Neural cell (in vitro differentiated cells): ENCODE measurements around the gene MLPH. TPM values are rescaled to one million over a fixed set of nuclear protein-coding genes. Genes with fewer than 3 reads are reported as not detected.

ENCODE experiments used
- H2AFZ ChIP-seq: fragments of 200-600, 300-800 bp; sonication (generic), shearing (Covaris generic); 2 replicates; pipeline ENCODE4 v1.6.0; 2014; ENCODE audit warnings: low read depth, mild to moderate bottlenecking, antibody characterized with exemption, low read length, moderate library complexity
- H3F3A ChIP-seq: fragments of 200-600 bp; shearing (Covaris generic); 2 replicates; pipeline ENCODE4 v1.6.1; 2016; ENCODE audit warnings: mild to moderate bottlenecking, moderate library complexity, mixed read lengths, antibody characterized with exemption, low read length; ENCODE audit not compliant: insufficient read depth, poor library complexity, severe bottlenecking
- H3K27ac ChIP-seq: fragments of 200-600, 300-800 bp; sonication (generic), shearing (Covaris generic); 2 replicates; pipeline ENCODE4 v1.5.1; 2014; ENCODE audit warnings: mild to moderate bottlenecking, low read length, moderate library complexity
- H3K27me3 ChIP-seq: fragments of 300-800, 200-600 bp; sonication (generic), shearing (Covaris generic); 2 replicates; pipeline ENCODE4 v1.6.0; 2014; ENCODE audit warnings: mild to moderate bottlenecking, low read depth, low read length, moderate library complexity; ENCODE audit not compliant: insufficient read depth
- H3K36me3 ChIP-seq: fragments of 300-800, 200-600 bp; sonication (generic), shearing (Covaris generic); 2 replicates; pipeline ENCODE4 v1.5.1; 2014; ENCODE audit warnings: mild to moderate bottlenecking, antibody characterized with exemption, low read length, moderate library complexity; ENCODE audit not compliant: insufficient read depth
- H3K4me2 ChIP-seq: fragments of 300-800, 200-600 bp; sonication (generic), shearing (Covaris generic); 2 replicates; pipeline ENCODE4 v1.6.0; 2014; ENCODE audit warnings: mild to moderate bottlenecking, low read length
- H3K4me3 ChIP-seq: fragments of 300-800, 200-600 bp; sonication (generic), shearing (Covaris generic); 2 replicates; pipeline ENCODE4 v1.5.1; 2014; ENCODE audit warnings: mild to moderate bottlenecking, low read length, moderate library complexity
- H3K79me2 ChIP-seq: fragments of 200-600 bp; shearing (Covaris generic); replicated peaks from 2 replicates; pipeline ENCODE4 v1.6.0; 2014; ENCODE audit warnings: mild to moderate bottlenecking, low read length, moderate library complexity; ENCODE audit not compliant: insufficient read depth
- H3K9ac ChIP-seq: fragments of 300-800, 200-600 bp; sonication (generic), shearing (Covaris generic); 2 replicates; pipeline ENCODE4 v1.6.1; 2016; ENCODE audit warnings: mild to moderate bottlenecking, low read length, mixed read lengths
- H3K9me2 ChIP-seq: fragments of 200-600 bp; shearing (Covaris generic); 2 replicates; pipeline ENCODE4 v1.6.1; 2016; ENCODE audit warnings: mild to moderate bottlenecking, low read length, mixed read lengths; ENCODE audit not compliant: insufficient read depth
- H3K9me3 ChIP-seq: fragments of 200-600, 300-800 bp; sonication (generic), shearing (Covaris generic); 2 replicates; pipeline ENCODE4 v1.6.1; 2016; ENCODE audit warnings: mild to moderate bottlenecking, mixed run types, low read length, moderate library complexity, mixed read lengths
- H4K20me1 ChIP-seq: fragments of 200-600 bp; shearing (Covaris generic); 2 replicates; pipeline ENCODE4 v1.6.1; 2016; ENCODE audit warnings: mild to moderate bottlenecking, mixed run types; ENCODE audit not compliant: insufficient read depth
- EP300 ChIP-seq: fragments of 450-650 bp; conservative IDR thresholded peaks from 2 replicates; pipeline ENCODE4 v1.6.1; 2014; ENCODE audit warnings: antibody characterized with exemption, mild to moderate bottlenecking, moderate library complexity; ENCODE audit not compliant: poor library complexity, severe bottlenecking
- EZH2 ChIP-seq: fragments of 200-600, 300-800 bp; shearing (Covaris generic), sonication (generic); IDR thresholded peaks from 2 replicates; pipeline ENCODE4 v1.6.1; 2014; ENCODE audit warnings: antibody characterized with exemption, low read length, borderline replicate concordance, mild to moderate bottlenecking; ENCODE audit not compliant: insufficient read depth, poor library complexity, severe bottlenecking
- MXI1 ChIP-seq: fragments of 450-650 bp; conservative IDR thresholded peaks from 2 replicates; pipeline ENCODE4 v1.6.1; 2014; ENCODE audit warnings: antibody characterized with exemption, mild to moderate bottlenecking; ENCODE audit not compliant: poor library complexity, severe bottlenecking
- POLR2AphosphoS5 ChIP-seq: IDR thresholded peaks from 2 replicates; pipeline ENCODE4 v1.6.1; 2012
- RAD21 ChIP-seq: fragments of 450-650 bp; conservative IDR thresholded peaks from 2 replicates; pipeline ENCODE4 v1.6.1; 2014; ENCODE audit warnings: antibody characterized with exemption, mild to moderate bottlenecking, moderate library complexity
- SMC3 ChIP-seq: fragments of 450-650 bp; conservative IDR thresholded peaks from 2 replicates; pipeline ENCODE4 v1.6.1; 2014; ENCODE audit warnings: antibody characterized with exemption, mild to moderate bottlenecking, moderate library complexity; ENCODE audit not compliant: poor library complexity
- TAF1 ChIP-seq: IDR thresholded peaks from 2 replicates; pipeline ENCODE4 v1.6.1; 2012; ENCODE audit warnings: low read depth
- polyA plus RNA-seq: library from polyadenylated mRNA; depleted of rRNA; stranded (reverse); fragments of >200 nt; gene quantifications from 2 replicates; pipeline ENCODE4 v1.2.3, GENCODE V29; 2014
- TF ChIP-seq, protein P1 (sequence below): fragments of 450-650 bp; IDR thresholded peaks from 2 replicates; pipeline ENCODE4 v1.5.1; 2014; ENCODE audit warnings: antibody characterized with exemption, mild to moderate bottlenecking, moderate library complexity; ENCODE audit not compliant: poor library complexity, severe bottlenecking
- TF ChIP-seq, protein P2 (sequence below): IDR thresholded peaks from 2 replicates; pipeline ENCODE4 v1.6.1; 2012; ENCODE audit warnings: borderline replicate concordance

The MLPH gene
- polyA plus RNA-seq, 1 donor from 2014 or later: not detected

DNA sequence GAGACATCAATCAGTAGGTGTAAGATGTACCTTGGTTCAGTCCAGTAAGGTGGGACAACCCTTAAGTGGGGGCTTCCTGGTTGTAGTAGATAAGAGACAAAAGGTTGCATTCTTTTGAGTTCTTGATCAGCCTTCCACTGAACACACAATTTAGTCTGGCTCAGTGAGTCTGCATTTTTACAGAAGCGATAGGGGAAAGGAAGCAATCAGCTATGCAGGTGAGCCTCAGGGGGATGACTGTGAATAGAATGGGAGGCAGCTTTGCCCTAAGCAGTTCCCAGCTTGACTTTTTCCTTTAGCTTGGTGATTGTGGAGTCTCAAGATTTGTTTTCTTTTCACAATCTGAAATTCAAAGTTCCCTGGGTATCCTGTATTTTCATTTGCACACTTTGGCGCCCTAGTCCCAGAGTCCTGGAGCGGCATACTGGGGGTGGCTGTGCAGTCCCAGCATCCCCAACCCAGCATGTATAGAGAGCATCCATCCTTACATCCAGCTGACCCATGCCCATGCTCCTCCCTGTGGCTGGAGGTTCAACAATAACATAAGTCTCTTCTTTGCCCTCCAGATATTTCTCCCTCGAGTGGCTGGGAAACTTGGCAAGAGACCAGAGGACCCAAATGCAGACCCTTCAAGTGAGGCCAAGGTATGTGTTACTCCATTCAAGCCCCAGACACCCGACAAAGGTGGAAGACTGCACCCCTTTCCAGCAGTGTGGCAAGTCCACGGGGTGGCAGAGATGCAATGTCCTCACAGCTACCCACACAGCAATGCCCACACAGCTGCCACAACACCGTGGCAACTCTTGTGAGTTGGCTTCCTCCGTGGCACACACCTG, 59.2 kb downstream of the MLPH start (continued):
- TF ChIP-seq EP300: no peak
- no peak for TF ChIP-seq RAD21

DNA sequence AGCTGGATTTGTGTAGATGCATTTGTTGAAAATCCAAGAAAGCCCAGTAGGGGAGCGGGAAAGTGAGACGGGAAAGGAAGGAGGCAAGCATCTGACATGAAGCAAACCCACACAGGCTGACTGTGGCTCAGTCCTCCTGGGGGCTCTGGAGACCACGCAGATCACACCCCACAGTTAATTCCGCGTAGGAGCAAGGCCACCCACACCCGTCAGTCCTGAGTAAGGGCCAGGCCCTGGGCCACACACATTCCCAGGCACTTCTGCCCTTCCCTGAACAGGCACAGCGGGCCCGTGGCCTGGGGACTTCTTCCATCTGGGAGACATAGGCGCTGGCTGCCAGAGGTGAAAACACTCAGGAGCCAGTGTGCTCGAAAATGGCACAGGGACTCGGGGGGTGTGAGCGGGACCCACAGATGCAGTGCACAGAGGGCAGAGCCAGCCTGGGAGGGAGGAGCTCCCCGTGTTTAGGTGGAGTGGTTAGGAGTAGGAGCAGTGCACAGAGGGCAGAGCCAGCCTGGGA, 59.9 kb downstream of the MLPH start:
- no peak overlapping the region for H3K4me3 ChIP-seq
- no peaks in the 10 kb centered on the region for H4K20me1 ChIP-seq
- no peak overlapping the region for H3K4me2 ChIP-seq
- no peaks in the 10 kb centered on the region for H3K9me2 ChIP-seq
- H3K36me3 ChIP-seq: no peaks in the 10 kb centered on the region
- TF ChIP-seq POLR2AphosphoS5: no peak
- TF ChIP-seq TAF1: no peak
- H2AFZ ChIP-seq: no peak overlapping the region
- H3K9me3 ChIP-seq: no peaks in the 10 kb centered on the region
- H3K9ac ChIP-seq: no peak overlapping the region
- no peaks in the 10 kb centered on the region for H3K79me2 ChIP-seq
- H3K27me3 ChIP-seq: no peaks in the 10 kb centered on the region
- no peaks in the 10 kb centered on the region for H3F3A ChIP-seq
- no peak overlapping the region for H3K27ac ChIP-seq

DNA sequence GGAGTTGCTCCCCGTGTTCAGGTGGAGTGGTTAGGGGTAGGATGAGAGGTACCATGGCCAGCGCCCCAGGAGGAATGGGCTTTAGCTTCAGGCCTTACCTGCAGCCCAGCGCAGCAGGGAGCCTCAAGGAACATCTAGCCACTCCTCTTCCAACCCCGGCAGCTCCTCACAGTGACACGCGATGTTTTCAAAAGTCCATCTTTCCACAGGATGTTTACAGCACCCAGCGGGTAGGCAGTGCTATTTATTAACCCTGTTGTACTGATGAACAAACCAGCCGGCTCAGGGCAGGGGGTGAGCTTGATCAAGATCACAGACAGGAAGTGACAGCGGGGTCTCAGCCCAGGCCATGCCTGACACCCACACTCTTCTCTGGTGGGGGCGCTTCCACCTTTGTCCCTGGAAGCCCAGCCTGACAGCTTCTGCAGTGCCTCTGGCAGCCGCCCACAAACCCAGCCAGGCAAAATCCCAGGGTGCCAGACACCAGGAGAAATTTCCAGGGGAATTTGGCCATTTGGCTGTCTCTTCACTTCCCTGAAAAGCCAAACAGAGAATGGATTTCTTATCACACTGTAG, 60.9 kb downstream of the MLPH start:
- Histone ChIP-seq H4K20me1 (no peaks in the 10 kb centered on the region), H3K9me3 (no peaks in the 10 kb centered on the region), H3K4me2 (no peak overlapping the region), H2AFZ (no peak overlapping the region), H3K9ac (no peak overlapping the region), H3K9me2 (no peaks in the 10 kb centered on the region), H3K27ac (no peak overlapping the region), H3F3A (no peaks in the 10 kb centered on the region), H3K4me3 (no peak overlapping the region), H3K27me3 (no peaks in the 10 kb centered on the region), H3K79me2 (no peaks in the 10 kb centered on the region), H3K36me3 (no peaks in the 10 kb centered on the region)
- TF ChIP-seq MXI1 (no peak), POLR2AphosphoS5 (no peak), EP300 (no peak), SMC3 (no peak), TAF1 (no peak), RAD21 (no peak), EZH2 (no peak)
- TF ChIP-seq, protein P1, sequence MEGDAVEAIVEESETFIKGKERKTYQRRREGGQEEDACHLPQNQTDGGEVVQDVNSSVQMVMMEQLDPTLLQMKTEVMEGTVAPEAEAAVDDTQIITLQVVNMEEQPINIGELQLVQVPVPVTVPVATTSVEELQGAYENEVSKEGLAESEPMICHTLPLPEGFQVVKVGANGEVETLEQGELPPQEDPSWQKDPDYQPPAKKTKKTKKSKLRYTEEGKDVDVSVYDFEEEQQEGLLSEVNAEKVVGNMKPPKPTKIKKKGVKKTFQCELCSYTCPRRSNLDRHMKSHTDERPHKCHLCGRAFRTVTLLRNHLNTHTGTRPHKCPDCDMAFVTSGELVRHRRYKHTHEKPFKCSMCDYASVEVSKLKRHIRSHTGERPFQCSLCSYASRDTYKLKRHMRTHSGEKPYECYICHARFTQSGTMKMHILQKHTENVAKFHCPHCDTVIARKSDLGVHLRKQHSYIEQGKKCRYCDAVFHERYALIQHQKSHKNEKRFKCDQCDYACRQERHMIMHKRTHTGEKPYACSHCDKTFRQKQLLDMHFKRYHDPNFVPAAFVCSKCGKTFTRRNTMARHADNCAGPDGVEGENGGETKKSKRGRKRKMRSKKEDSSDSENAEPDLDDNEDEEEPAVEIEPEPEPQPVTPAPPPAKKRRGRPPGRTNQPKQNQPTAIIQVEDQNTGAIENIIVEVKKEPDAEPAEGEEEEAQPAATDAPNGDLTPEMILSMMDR: no peak
- TF ChIP-seq, protein P2, sequence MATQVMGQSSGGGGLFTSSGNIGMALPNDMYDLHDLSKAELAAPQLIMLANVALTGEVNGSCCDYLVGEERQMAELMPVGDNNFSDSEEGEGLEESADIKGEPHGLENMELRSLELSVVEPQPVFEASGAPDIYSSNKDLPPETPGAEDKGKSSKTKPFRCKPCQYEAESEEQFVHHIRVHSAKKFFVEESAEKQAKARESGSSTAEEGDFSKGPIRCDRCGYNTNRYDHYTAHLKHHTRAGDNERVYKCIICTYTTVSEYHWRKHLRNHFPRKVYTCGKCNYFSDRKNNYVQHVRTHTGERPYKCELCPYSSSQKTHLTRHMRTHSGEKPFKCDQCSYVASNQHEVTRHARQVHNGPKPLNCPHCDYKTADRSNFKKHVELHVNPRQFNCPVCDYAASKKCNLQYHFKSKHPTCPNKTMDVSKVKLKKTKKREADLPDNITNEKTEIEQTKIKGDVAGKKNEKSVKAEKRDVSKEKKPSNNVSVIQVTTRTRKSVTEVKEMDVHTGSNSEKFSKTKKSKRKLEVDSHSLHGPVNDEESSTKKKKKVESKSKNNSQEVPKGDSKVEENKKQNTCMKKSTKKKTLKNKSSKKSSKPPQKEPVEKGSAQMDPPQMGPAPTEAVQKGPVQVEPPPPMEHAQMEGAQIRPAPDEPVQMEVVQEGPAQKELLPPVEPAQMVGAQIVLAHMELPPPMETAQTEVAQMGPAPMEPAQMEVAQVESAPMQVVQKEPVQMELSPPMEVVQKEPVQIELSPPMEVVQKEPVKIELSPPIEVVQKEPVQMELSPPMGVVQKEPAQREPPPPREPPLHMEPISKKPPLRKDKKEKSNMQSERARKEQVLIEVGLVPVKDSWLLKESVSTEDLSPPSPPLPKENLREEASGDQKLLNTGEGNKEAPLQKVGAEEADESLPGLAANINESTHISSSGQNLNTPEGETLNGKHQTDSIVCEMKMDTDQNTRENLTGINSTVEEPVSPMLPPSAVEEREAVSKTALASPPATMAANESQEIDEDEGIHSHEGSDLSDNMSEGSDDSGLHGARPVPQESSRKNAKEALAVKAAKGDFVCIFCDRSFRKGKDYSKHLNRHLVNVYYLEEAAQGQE: no peak
